HG03159 (cell line): ENCODE data around the gene ALDH3A1.
"Not testable (repeated sequence)": the region's sequence is repeated elsewhere in the genome, so short reads cannot be mapped to it uniquely, and the experiment has no call there.

Experiments
- ATAC-seq: cut with Tn5 transposase; IDR thresholded peaks from one replicate; pipeline ENCODE4 v1.9.1; 2021; ENCODE audit warnings: mild to moderate bottlenecking, moderate library complexity; ENCODE audit not compliant: unreplicated experiment

The ALDH3A1 gene

DNA sequence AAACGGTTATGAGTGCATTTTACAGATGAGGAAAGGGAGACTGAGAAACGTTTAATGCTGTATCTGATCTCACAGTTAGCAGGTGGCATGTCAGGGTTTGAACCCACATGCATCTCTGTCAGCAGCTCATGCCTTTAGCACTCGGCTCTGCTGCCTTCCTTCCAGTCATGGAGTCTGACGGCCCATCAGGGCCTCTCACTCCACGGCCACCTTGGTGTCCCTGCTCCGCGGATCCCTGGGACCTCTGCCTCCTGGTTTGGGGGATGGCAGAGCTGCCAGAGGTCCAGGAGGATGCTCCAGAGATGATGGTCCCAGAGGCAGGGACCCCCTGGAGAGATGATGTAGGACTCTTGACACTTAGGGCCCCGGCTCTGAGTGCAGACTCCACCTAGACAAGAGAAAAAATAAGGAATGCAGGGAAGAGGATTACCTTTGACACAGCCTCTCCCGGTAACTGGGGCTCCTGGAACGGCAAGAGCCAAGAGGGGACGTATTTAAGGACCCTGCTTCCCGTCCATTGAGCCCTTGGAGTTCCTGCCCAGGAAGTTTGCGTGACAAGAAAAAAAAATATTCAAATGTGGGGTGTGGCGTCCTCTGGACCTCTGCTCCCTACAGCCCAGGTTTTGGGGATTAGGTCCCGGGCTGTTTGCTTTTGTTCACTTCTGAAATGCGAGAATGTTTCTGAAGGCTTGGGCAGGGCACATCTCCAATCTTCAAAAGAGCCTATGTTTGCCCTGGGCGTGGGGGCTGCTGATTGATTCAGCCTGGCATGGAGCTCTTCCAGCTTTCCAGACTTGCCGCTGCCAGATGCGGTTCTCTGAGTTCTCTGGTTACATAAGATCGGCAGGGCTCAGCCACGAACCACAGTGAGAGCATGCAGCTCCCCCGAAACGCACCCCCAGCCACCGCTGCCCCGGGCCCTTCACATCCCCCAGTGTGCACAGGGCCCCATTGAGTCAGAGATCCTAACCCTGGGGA lies at the start of gene ALDH3A1:
Gene ALDH3A1 (minus strand): TSS at position 470 of the 978 bp plus-strand sequence. CDS start 3,169 bp downstream, outside the sequence.
- no peak for ATAC-seq

DNA sequence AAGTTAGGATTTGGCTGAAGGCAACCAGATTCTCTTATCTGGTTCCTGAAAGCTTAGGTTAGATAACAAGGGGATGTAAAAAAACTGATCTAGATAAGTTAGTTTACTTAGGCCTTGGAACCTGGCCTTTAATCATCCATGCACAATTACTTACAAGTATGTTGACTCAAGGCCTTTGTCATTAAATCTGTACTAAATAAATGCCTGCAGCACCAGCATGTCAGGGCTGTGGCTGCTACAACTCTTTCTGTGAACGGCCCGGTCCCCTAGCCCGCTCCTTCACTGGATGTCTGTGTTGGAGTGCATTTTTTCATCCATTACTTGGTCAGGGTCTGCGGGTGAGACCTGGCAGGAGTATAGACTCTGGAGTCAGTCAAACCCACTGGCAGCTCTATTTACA lies 48.4 kb upstream of the ALDH3A1 start:
- ATAC-seq, result no peak

- no peak for ATAC-seq
These were observed 43.9 kb upstream of the ALDH3A1 start for GRCh38 chr17:19791918-19792550.

GRCh38 chr17:19787733-19788357 lies 39.7 kb upstream of the ALDH3A1 start:
- no peak for ATAC-seq

DNA sequence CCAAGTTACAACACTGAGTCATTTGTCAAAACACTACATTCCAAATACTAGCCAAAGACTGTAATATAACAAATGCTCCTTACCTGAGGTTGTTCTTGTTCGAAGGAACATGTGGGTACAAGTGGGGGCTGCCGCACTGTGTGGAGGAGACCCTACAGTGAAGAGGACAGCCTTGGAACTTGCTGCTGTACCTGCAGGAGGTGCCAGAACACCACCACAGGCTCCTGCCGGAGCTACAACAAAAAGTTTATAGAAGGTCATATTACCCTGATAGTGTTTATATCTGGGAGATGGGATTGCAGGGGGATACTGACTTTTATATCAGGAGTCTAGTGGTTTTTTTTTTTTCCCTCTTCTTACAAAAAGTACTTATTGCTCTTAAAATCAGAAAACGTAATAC lies 37.8 kb upstream of the ALDH3A1 start:
- no peak for ATAC-seq

DNA sequence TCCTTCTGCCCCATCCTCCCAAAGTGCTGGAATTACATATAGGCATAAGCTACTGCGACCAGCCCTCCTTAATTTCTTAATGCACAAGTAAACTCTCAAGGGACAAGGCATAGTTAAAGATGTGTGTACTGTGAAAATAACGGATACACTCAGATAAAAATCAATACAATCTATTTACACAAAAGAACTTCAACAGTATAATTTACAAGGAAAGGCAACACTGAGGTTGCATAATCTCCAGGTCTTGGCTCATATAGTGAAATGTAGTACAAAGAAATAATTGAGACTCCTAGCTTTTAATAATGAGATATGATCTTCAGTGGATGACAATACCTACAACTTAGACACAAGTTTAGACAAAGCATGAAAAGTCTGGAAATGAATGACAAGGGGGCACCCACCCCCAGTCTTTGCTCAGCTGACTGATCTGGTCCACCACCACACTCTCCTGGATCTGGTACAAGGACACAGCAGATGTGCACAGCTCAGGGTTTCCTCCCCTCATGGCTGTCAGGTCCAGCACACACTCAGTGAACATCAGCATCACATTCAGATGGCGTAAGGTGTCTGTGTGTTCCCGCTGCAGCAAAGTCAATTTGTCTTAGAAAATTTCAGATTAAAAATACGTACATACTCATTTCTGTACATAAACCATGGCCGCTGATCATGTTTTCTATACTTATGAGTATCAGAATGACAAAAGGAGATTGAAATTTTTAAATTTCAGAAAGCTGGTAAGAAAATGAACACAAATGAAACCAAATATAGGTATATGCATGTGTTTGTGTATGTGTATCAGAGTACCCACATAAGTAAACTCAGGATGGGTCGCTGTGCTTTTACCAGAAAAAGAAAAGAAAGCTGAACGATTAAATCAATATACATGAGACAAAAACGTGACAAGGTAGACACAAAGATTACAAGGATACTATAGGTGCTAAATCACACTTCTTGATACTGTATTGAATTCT lies 33.7 kb upstream of the ALDH3A1 start:
- no peak for ATAC-seq

DNA sequence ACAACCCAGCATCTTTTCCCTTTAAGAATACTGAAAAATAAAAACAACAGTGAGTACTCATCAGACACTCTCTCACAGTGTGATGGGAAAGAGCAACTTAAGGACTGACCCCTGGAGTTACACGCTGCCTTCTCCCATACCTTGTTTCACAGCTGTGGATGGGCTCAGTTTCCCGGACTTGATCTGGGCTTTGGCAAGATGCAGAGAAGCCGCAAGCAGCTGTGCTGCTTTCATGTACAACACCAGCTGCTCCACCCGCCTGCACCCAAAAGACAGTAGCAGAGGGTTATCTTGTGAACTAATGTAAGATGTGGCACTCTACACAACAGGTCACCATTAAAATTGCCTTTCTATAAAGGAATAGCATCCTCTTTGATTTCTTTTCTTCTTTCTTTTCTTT lies 32.7 kb upstream of the ALDH3A1 start:
- no peak for ATAC-seq

DNA sequence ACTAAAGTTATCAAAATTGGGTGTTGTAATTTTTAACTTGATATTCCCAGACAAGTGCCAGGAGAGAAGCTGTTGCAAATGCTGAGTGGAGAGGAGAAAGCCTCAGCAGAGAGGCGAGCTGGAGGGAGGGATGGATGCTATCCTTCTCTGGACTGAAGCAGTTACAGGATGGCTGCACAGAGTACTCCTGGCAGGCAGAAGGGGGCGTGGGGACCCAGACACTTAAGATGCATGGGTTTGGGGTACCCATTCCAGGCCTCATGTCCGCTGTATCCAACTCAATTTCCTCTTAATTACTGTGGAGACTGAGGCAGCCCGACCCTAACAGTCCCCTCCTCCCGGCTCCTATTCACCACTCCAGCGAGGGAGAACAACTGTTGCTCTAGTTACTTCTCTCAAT lies 25.4 kb upstream of the ALDH3A1 start:
- no peak for ATAC-seq

- ATAC-seq, result no peak
These were observed 24.0 kb upstream of the ALDH3A1 start for GRCh38 chr17:19771971-19772630.

GRCh38 chr17:19770985-19771735 lies 23.1 kb upstream of the ALDH3A1 start:
- no peak for ATAC-seq

- ATAC-seq, result no peak
These were observed 22.0 kb upstream of the ALDH3A1 start for GRCh38 chr17:19769946-19770652.

DNA sequence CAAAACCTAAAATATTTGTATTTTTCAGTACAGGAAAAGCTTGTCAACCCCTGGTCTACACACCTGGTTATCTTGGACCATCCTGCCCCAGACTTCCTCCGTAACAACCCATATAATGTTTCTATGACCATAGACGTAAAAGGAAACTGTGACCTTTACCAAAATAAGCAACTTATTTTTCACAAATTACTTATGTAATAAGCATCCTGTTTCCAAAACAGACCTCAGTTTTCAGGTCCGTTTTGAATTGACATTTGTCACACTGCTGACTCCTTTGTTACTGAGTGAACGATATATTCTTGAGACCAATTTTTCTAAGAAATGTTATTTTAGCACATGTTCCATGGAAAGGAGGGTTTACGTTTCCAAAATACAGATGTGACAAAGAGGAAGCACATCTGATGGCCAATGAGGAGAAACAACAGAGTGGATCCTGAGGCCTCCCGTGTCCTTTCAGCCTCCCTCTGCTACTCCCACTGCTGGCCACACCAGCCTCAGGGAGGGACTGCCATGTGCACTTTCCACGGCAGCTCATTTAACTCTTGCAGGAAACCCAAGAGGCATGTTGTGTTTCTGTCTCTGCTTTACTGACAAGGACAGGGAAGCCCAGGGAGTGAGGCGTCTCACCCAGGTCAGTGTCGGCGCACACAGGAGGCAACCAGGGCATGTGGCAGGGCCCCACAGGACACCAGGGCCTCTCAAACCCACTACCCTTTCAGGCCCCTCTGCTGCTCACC lies 20.1 kb upstream of the ALDH3A1 start:
- ATAC-seq, result no peak

GRCh38 chr17:19766421-19767270 lies 18.5 kb upstream of the ALDH3A1 start:
- ATAC-seq, result no peak

DNA sequence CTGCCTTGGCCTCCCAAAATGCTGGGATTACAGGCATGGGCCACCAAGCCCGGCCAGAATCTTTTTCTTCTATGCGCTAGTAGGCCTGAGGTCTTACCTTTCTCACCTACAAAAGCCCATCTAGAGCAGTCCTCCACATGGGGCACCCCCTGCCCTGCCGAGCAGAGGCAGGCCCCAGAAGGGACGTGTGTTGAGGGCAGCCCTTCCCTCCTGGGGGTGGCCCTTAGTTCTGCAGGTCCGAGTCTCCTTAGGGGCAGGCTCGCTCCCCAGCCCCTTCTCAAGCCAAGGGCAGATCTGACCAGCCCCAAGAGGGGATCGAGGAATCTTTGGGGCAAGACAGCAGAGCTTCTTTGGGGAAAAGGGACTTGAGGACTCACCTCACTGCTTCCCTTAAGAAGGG lies 17.9 kb upstream of the ALDH3A1 start:
- ATAC-seq, result no peak

GRCh38 chr17:19763991-19764390 lies 15.9 kb upstream of the ALDH3A1 start:
- ATAC-seq, result not testable (repeated sequence)

DNA sequence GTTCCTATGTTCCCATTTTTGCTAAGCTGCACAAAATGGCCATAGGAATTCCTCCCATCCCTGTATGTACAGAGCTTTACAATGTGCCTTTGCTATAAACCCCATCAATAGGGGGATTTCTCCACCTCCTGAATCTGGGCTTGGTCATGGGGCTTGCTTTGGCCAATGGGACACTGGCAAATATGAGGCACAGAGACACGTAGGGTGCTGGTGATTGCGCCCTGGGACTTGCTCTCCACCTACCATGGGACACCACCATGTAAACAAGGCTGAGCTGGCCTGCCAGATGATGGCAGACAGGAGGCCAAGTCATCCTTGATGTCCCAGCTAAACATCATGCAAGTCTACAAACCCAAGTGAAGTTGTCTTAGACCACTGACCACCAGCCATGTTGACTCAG lies 15.3 kb upstream of the ALDH3A1 start:
- ATAC-seq, result no peak

DNA sequence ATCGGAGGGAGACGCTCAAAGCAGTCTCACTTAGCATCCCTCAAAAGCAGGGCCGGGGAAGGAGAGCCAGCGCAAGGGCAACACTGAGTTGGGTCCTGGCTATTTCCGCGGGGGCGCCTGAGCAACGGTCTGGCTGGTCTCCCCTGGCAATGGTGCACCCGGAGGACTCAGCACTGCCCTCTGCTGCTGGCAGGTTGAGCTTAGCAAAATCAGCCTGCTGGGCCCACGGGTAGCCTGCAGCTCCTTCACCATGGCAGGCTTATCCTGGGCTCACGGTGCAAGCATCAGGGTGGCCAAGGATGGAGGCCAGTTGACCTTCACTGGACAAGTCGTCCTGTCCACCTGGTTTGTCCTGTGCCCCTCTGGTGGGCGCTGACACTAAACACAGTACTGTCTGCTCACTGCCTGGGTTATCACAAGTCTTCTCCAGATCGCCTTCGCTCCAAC lies 14.4 kb upstream of the ALDH3A1 start:
- ATAC-seq, result no peak
